ENCODE results near the gene CTSC. TPM values are rescaled to one million over a fixed set of nuclear protein-coding genes. Genes with fewer than 3 reads are reported as not detected.

The CTSC gene
- total RNA-seq, 1 experiment from 2014 or later = 38.0 TPM

DNA sequence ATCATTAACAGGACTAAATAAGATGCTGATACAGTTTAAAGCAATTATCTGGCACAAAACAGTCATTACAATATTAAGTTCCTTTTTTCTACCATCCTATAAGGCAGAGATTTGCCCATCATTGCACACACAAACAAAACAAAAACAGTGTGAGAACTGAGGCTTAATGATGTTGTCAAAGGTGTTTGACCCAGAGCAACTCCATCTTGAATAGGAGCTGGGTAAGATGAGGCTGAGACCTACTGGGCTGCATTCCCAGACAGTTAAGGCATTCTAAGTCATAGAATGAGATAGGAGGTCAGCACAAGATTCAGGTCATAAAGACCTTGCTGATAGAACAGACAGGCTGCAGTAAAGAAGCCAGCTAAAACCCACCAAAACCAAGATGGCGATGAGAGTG lies 33.2 kb downstream of the CTSC start:
- no TSS peak for BruUV-seq (replicated peaks)
- Histone ChIP-seq H3K27me3 (ENCODE audit: insufficient read depth, low read length) (no peaks in the 10 kb centered on the region), H3K9me2 (ENCODE audit: insufficient read depth) (no peaks in the 10 kb centered on the region), H3K4me1 (ENCODE audit: control insufficient read depth in 1 of 2, insufficient read depth in 2 of 2, low read length in 2 of 2) (no peaks in the 10 kb centered on the region), H3K9me3 (ENCODE audit: control insufficient read depth in 1 of 2, insufficient read depth in 1 of 2, low read depth in 1 of 2, low read length in 2 of 2) (no peaks in the 10 kb centered on the region), H3K36me3 (ENCODE audit: control insufficient read depth in 1 of 2, insufficient read depth in 2 of 2, low read length in 2 of 2) (no peaks in the 10 kb centered on the region), H2AFZ (ENCODE audit: low read depth, low read length, poor library complexity, severe bottlenecking) (no peak overlapping the region), H3K4me2 (ENCODE audit: low read length) (no peak overlapping the region), H3K27ac (ENCODE audit: low read depth, low read length) (no peak overlapping the region), H3K9ac (ENCODE audit: low read length) (no peak overlapping the region), H3K79me2 (ENCODE audit: insufficient read depth, low read length) (no peaks in the 10 kb centered on the region), H3K4me3 (replicated peaks in 1 of 2; ENCODE audit: low read depth in 1 of 2, low read length in 2 of 2) (no peak overlapping the region), H4K20me1 (ENCODE audit: insufficient read depth) (no peaks in the 10 kb centered on the region)
- ChIA-PET CTCF (no interaction called here), POLR2A (no interaction called here), RAD21 (ENCODE audit: low non-redundant PET in 1 of 2, low total read pairs in 2 of 2, uncharacterized antibody in 2 of 2, unreplicated experiment in 2 of 2) (no interaction called here)
- DNase-seq (ENCODE audit: low read depth, low spot score) (no peak), ATAC-seq (no peak)
- intact Hi-C loops (cut with micrococcal nuclease) = no loop called here
- TF ChIP-seq, protein P1, sequence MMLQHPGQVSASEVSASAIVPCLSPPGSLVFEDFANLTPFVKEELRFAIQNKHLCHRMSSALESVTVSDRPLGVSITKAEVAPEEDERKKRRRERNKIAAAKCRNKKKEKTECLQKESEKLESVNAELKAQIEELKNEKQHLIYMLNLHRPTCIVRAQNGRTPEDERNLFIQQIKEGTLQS (IDR thresholded peaks at IDR 0.05) = no peak
- no peak for TF ChIP-seq SIN3A (IDR thresholded peaks at IDR 0.05; ENCODE audit: low read depth)
- TF ChIP-seq CTCF (IDR thresholded peaks at IDR 0.05 in 2 of 3, conservative IDR thresholded peaks at IDR 0.05 in 1 of 3; ENCODE audit: borderline replicate concordance in 1 of 3, insufficient read depth in 1 of 3, low read depth in 2 of 3, low read length in 2 of 3) = no peak

DNA sequence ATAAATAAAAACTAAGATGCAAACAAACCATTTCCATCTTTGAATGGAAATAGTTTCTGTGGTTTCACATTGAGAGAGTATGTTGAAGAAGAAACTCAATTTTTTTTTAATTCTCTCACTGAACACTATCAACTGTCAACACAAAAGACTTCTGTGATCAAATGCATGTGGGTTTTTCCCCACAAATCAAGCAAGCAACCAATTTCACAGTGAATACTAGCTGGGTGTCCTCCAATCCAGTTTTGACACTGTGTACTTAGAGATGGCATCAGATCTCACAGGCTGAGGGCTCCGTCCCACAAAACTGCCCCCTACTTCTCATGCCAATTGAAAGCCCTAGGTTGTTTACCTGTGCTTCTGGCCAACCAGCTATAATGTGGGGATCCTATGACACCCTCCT lies 34.5 kb downstream of the CTSC start:
- Histone ChIP-seq H2AFZ (ENCODE audit: low read depth, low read length, poor library complexity, severe bottlenecking) (no peak overlapping the region), H3K4me2 (ENCODE audit: low read length) (no peak overlapping the region), H3K9me3 (ENCODE audit: control insufficient read depth in 1 of 2, insufficient read depth in 1 of 2, low read depth in 1 of 2, low read length in 2 of 2) (no peaks in the 10 kb centered on the region), H4K20me1 (ENCODE audit: insufficient read depth) (no peaks in the 10 kb centered on the region), H3K27me3 (ENCODE audit: insufficient read depth, low read length) (no peaks in the 10 kb centered on the region), H3K4me3 (replicated peaks in 1 of 2; ENCODE audit: low read depth in 1 of 2, low read length in 2 of 2) (no peak overlapping the region), H3K9me2 (ENCODE audit: insufficient read depth) (no peaks in the 10 kb centered on the region), H3K27ac (ENCODE audit: low read depth, low read length) (no peak overlapping the region), H3K4me1 (ENCODE audit: control insufficient read depth in 1 of 2, insufficient read depth in 2 of 2, low read length in 2 of 2) (no peaks in the 10 kb centered on the region), H3K36me3 (ENCODE audit: control insufficient read depth in 1 of 2, insufficient read depth in 2 of 2, low read length in 2 of 2) (no peaks in the 10 kb centered on the region), H3K79me2 (ENCODE audit: insufficient read depth, low read length) (no peaks in the 10 kb centered on the region), H3K9ac (ENCODE audit: low read length) (no peak overlapping the region)
- TF ChIP-seq SIN3A (IDR thresholded peaks at IDR 0.05; ENCODE audit: low read depth) = no peak
- TF ChIP-seq EZH2phosphoT487 (IDR thresholded peaks at IDR 0.05; ENCODE audit: borderline replicate concordance) = no peak
- no peak for TF ChIP-seq TCF7L2 (IDR thresholded peaks at IDR 0.05; ENCODE audit: borderline replicate concordance, extremely low read depth, insufficient read depth, insufficient read length)
- no peak for TF ChIP-seq CTCF (IDR thresholded peaks at IDR 0.05 in 2 of 3, conservative IDR thresholded peaks at IDR 0.05 in 1 of 3; ENCODE audit: borderline replicate concordance in 1 of 3, insufficient read depth in 1 of 3, low read depth in 2 of 3, low read length in 2 of 3)
- TF ChIP-seq ZFX (IDR thresholded peaks at IDR 0.05) = no peak
- TF ChIP-seq, protein P1 (IDR thresholded peaks at IDR 0.05) = no peak
- no peak for TF ChIP-seq SP1 (IDR thresholded peaks at IDR 0.05; ENCODE audit: low read depth)
- no peak for TF ChIP-seq RAD21 (IDR thresholded peaks at IDR 0.05; ENCODE audit: low read depth)
- TF ChIP-seq ZBTB33 (IDR thresholded peaks at IDR 0.05; ENCODE audit: extremely low read depth, insufficient replicate concordance, low read length) = no peak
- no peak for TF ChIP-seq CEBPB (IDR thresholded peaks at IDR 0.05; ENCODE audit: low read depth)
- ATAC-seq = no peak
- DNase-seq (ENCODE audit: low read depth, low spot score) = no peak
- ChIA-PET POLR2A (no interaction called here), CTCF (no interaction called here), RAD21 (ENCODE audit: low non-redundant PET in 1 of 2, low total read pairs in 2 of 2, uncharacterized antibody in 2 of 2, unreplicated experiment in 2 of 2) (no interaction called here)
- intact Hi-C loops (cut with micrococcal nuclease) = no loop called here
- no TSS peak for BruUV-seq (replicated peaks)

Measured in HCT116 (cell line).